WTC11 (cell line): ENCODE results near the gene FAM24A. TPM values are rescaled to one million over a fixed set of nuclear protein-coding genes. Genes with fewer than 3 reads are reported as not detected.
A peak's percentile ranks its signal among the peaks of the same experiment; 100 is the strongest.

ENCODE experiments used
- AFF4 ChIP-seq: sonication (generic); formaldehyde crosslinking; IDR thresholded peaks from 2 replicates; pipeline ENCODE4 v1.8.1; 2023; ENCODE audit warnings: mild to moderate bottlenecking, missing genetic modification reagents, borderline replicate concordance
- ATF1 ChIP-seq: sonication (generic); formaldehyde crosslinking; IDR thresholded peaks from 2 replicates; pipeline ENCODE4 v1.8.1; 2023; ENCODE audit warnings: mild to moderate bottlenecking, moderate library complexity, missing genetic modification reagents
- CREB1 ChIP-seq: sonication (generic); formaldehyde crosslinking; IDR thresholded peaks from 2 replicates; pipeline ENCODE4 v1.8.0; 2023; ENCODE audit warnings: mild to moderate bottlenecking, missing genetic modification reagents
- CREM ChIP-seq: sonication (generic); formaldehyde crosslinking; IDR thresholded peaks from 2 replicates; pipeline ENCODE4 v1.8.1; 2022; ENCODE audit warnings: mild to moderate bottlenecking, missing genetic modification reagents, moderate library complexity
- E2F5 ChIP-seq: sonication (generic); formaldehyde crosslinking; IDR thresholded peaks from 2 replicates; pipeline ENCODE4 v1.8.1; 2022; ENCODE audit warnings: mild to moderate bottlenecking, moderate library complexity, missing genetic modification reagents
- ELF4 ChIP-seq: sonication (generic); formaldehyde crosslinking; IDR thresholded peaks from 2 replicates; pipeline ENCODE4 v1.8.1; 2022; ENCODE audit warnings: low read depth, mild to moderate bottlenecking, moderate library complexity, missing genetic modification reagents
- ERG ChIP-seq: fragments of 250-450 bp; sonication (Bioruptor Pico); IDR thresholded peaks from 2 replicates; pipeline ENCODE4 v1.8.0; 2021; ENCODE audit warnings: mild to moderate bottlenecking
- ETV6 ChIP-seq: sonication (generic); formaldehyde crosslinking; IDR thresholded peaks from 2 replicates; pipeline ENCODE4 v1.8.1; 2022; ENCODE audit warnings: mild to moderate bottlenecking, missing genetic modification reagents
- FOXK1 ChIP-seq: sonication (generic); formaldehyde crosslinking; IDR thresholded peaks from 2 replicates; pipeline ENCODE4 v1.8.0; 2022; ENCODE audit warnings: mild to moderate bottlenecking, moderate library complexity, missing genetic modification reagents
- FOXP1 ChIP-seq: sonication (generic); formaldehyde crosslinking; IDR thresholded peaks from 2 replicates; pipeline ENCODE4 v1.8.0; 2022; ENCODE audit warnings: missing genetic modification reagents, mild to moderate bottlenecking, moderate library complexity, borderline replicate concordance
- FOXP4 ChIP-seq: sonication (generic); formaldehyde crosslinking; IDR thresholded peaks from 2 replicates; pipeline ENCODE4 v1.8.0; 2022; ENCODE audit warnings: mild to moderate bottlenecking, missing genetic modification reagents
- GRHL2 ChIP-seq: fragments of 250-450 bp; sonication (Bioruptor Pico); IDR thresholded peaks from 2 replicates; pipeline ENCODE4 v1.8.0; 2022; ENCODE audit warnings: mild to moderate bottlenecking, moderate library complexity; ENCODE audit not compliant: insufficient replicate concordance, severe bottlenecking
- IRF2 ChIP-seq: sonication (generic); formaldehyde crosslinking; IDR thresholded peaks from 2 replicates; pipeline ENCODE4 v1.8.0; 2022; ENCODE audit warnings: low read depth, missing genetic modification reagents, borderline replicate concordance
- JUN ChIP-seq: sonication (generic); formaldehyde crosslinking; IDR thresholded peaks from 2 replicates; pipeline ENCODE4 v1.8.0; 2023; ENCODE audit warnings: mild to moderate bottlenecking, missing genetic modification reagents
- KAT7 ChIP-seq: sonication (generic); formaldehyde crosslinking; IDR thresholded peaks from 2 replicates; pipeline ENCODE4 v1.8.1; 2023; ENCODE audit warnings: missing genetic modification reagents, mild to moderate bottlenecking, borderline replicate concordance
- MLX ChIP-seq: sonication (generic); formaldehyde crosslinking; IDR thresholded peaks from 2 replicates; pipeline ENCODE4 v1.8.1; 2023; ENCODE audit warnings: mild to moderate bottlenecking, missing genetic modification reagents, moderate library complexity
- MYBL2 ChIP-seq: sonication (generic); formaldehyde crosslinking; IDR thresholded peaks from 2 replicates; pipeline ENCODE4 v1.8.1; 2023; ENCODE audit warnings: mild to moderate bottlenecking, moderate library complexity, missing genetic modification reagents
- NR3C1 ChIP-seq: sonication (generic); formaldehyde crosslinking; conservative IDR thresholded peaks from 2 replicates; pipeline ENCODE4 v1.8.1; 2023; ENCODE audit warnings: low read depth, mild to moderate bottlenecking, missing genetic modification reagents
- RORB ChIP-seq: fragments of 250-450 bp; sonication (Bioruptor Pico); IDR thresholded peaks from 2 replicates; pipeline ENCODE4 v1.9.0; 2021; ENCODE audit warnings: mild to moderate bottlenecking
- SP1 ChIP-seq: sonication (generic); formaldehyde crosslinking; conservative IDR thresholded peaks from 2 replicates; pipeline ENCODE4 v1.8.1; 2022; ENCODE audit warnings: missing genetic modification reagents
- TEAD1 ChIP-seq: sonication (generic); formaldehyde crosslinking; IDR thresholded peaks from 2 replicates; pipeline ENCODE4 v1.8.0; 2022; ENCODE audit warnings: mild to moderate bottlenecking, missing genetic modification reagents
- TEAD4 ChIP-seq: sonication (generic); formaldehyde crosslinking; IDR thresholded peaks from 2 replicates; pipeline ENCODE4 v1.8.0; 2022; ENCODE audit warnings: mild to moderate bottlenecking, missing genetic modification reagents
- TP53 ChIP-seq: sonication (generic); formaldehyde crosslinking; IDR thresholded peaks from 2 replicates; pipeline ENCODE4 v1.8.1; 2023; ENCODE audit warnings: mild to moderate bottlenecking, missing genetic modification reagents
- USF1 ChIP-seq: sonication (generic); formaldehyde crosslinking; IDR thresholded peaks from 2 replicates; pipeline ENCODE4 v1.8.0; 2022; ENCODE audit warnings: mild to moderate bottlenecking, missing genetic modification reagents
- ZBTB43 ChIP-seq: sonication (generic); formaldehyde crosslinking; IDR thresholded peaks from 2 replicates; pipeline ENCODE4 v1.8.1; 2023; ENCODE audit warnings: mild to moderate bottlenecking, missing genetic modification reagents
- ZNF138 ChIP-seq: sonication (generic); formaldehyde crosslinking; conservative IDR thresholded peaks from 2 replicates; pipeline ENCODE4 v1.8.1; 2022; ENCODE audit warnings: mild to moderate bottlenecking, moderate library complexity, missing genetic modification reagents
- ZNF219 ChIP-seq: sonication (generic); formaldehyde crosslinking; IDR thresholded peaks from 2 replicates; pipeline ENCODE4 v1.8.0; 2023; ENCODE audit warnings: missing genetic modification reagents, mild to moderate bottlenecking, borderline replicate concordance
- ZNF263 ChIP-seq: sonication (generic); formaldehyde crosslinking; IDR thresholded peaks from 2 replicates; pipeline ENCODE4 v1.8.1; 2022; ENCODE audit warnings: low read depth, mild to moderate bottlenecking, moderate library complexity, missing genetic modification reagents
- total RNA-seq: library from RNA; stranded (reverse); gene quantifications from 3 replicates; pipeline ENCODE4 v1.2.3, GENCODE V29; 2021

The FAM24A gene
- total RNA-seq, 1 experiment from 2014 or later = not detected

GRCh38 chr10:122953902-122954730 lies 43.7 kb downstream of the FAM24A start, which contains the start of gene C10orf88 (continued):
- TF ChIP-seq AFF4 (CRISPR knock-in tag) (peak; percentile 90; the same call in 1 of the 2 replicates), FOXP4 (CRISPR knock-in tag) (peak; percentile 96), RORB (no peak), ELF4 (CRISPR knock-in tag) (0 out of 2 replicates have a peak, but pooled peaks have one; percentile 6), TEAD1 (CRISPR knock-in tag) (peak; percentile 99), MLX (CRISPR knock-in tag) (peak; percentile 95), IRF2 (CRISPR knock-in tag) (no peak), ZNF263 (CRISPR knock-in tag) (peak; percentile 35; the same call in 1 of the 2 replicates), E2F5 (peak; percentile 84), CREM (CRISPR knock-in tag) (peak; percentile 86; the same call in 1 of the 2 replicates), CREB1 (peak; percentile 96), FOXK1 (CRISPR knock-in tag) (peak; percentile 93), JUN (CRISPR knock-in tag) (peak; percentile 89; the same call in 1 of the 2 replicates), SP1 (CRISPR knock-in tag) (peak; percentile 87), TEAD4 (CRISPR knock-in tag) (peak; percentile 87), ZNF219 (CRISPR knock-in tag) (no peak), KAT7 (CRISPR knock-in tag) (peak; percentile 96), FOXP1 (CRISPR knock-in tag) (peak; percentile 99), TP53 (CRISPR knock-in tag) (peak; percentile 97), MYBL2 (CRISPR knock-in tag) (peak; percentile 97), GRHL2 (CRISPR knock-in tag) (no peak), NR3C1 (CRISPR knock-in tag) (peak; percentile 97), ERG (CRISPR knock-in tag) (no peak), USF1 (peak; percentile 78), ETV6 (CRISPR knock-in tag) (peak; percentile 99), ZNF138 (CRISPR knock-in tag) (peak; percentile 96), ATF1 (peak; percentile 85; the same call in 1 of the 2 replicates), ZBTB43 (CRISPR knock-in tag) (peak; percentile 90)
